NCI-H748 (cell line): Measurements from ENCODE around the gene TBCB.
"Not testable (repeated sequence)": the region's sequence is repeated elsewhere in the genome, so short reads cannot be mapped to it uniquely, and the experiment has no call there.

Experiments
- DNase-seq: peaks from one replicate; lab custom pipeline; 2025; ENCODE audit not compliant: unreplicated experiment; lab: John Stamatoyannopoulos, UW

TBCB gene

DNA sequence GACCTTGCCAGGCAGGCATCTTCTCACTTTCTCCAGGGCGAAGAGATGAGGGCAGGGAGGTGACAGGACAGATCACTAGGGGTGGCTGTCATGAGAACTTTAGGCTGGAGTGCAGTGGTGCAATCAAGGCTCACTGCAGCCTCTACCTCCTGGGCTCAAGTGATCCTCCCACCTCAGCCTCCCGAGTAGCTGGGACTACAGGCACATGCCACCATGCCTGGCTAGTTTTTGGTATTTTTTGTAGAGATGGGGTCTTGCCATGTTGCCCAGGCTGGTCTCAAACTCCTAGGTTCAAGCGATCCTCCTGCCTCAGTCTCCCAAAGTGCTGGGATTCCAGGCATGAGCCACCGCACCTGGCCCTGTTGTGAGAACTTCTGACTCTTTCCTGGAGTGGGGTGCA, 19.6 kb downstream of the TBCB start:
- DNase-seq = not testable (repeated sequence)

GRCh38 chr19:36136964-36137686, 21.9 kb downstream of the TBCB start:
- no peak for DNase-seq

DNA sequence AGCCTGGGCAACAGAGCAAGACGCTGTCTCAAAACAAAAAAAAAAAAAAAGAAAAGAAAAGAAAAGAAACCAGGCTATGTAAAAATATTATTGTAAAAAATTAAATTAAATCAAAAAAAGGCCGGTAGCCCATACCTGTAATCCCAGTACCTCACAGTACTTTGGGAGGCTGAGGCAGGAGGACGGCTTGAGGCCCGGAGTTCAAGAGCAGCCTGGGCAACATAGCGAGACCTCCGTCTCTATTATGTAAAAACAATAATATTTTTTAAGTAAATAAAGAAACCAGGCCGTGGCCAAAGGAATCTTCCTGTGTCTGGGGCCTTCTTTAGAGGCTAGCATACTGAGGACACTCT, 23.8 kb downstream of the TBCB start:
- DNase-seq = no peak

DNA sequence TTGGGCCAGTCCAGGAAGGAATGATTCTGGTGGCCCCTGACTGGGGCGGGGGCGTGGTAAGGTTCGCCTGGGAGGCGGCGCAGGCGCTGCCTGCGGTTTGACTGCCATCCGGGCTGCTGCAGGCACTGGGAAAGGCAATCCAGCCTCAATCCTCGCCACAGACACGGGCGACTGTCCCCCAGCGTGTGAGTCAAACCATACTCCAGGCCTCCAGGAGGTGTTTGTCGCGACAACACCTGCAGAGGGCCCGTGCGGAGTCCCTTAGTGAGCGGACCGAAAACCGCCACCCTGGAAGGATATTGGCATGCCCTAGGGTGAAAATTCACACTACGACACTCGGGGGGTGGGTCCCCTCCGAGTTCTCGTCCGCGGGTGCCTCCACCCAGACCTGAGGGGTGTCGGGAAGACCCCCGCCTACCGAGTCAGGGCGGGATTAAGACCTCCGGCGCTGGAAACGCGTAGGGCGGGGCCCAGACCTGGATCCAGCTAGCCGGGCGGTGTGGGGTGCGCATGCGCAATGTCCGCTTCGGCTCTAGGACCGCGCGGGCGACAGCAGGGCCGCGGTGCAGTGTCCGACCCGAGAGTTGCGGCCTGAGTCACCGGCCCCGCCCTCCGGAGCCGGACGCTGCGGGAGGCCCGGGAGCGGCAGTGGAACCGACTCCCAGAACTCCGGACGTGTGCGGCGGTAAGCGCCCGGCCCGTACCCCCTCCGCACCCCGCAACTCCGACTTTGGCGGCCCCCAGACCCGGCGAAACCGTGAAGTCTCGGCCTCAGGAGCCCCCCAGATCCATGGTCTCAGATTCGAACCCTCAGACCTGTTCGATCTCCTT, 24.4 kb downstream of the TBCB start, which contains the start of gene CAPNS1:
Gene CAPNS1, plus strand, starts transcription at position 594 of the 831 bp plus-strand sequence. CDS start 946 bp downstream, outside the sequence.
- DNase-seq = peak; percentile 98

DNA sequence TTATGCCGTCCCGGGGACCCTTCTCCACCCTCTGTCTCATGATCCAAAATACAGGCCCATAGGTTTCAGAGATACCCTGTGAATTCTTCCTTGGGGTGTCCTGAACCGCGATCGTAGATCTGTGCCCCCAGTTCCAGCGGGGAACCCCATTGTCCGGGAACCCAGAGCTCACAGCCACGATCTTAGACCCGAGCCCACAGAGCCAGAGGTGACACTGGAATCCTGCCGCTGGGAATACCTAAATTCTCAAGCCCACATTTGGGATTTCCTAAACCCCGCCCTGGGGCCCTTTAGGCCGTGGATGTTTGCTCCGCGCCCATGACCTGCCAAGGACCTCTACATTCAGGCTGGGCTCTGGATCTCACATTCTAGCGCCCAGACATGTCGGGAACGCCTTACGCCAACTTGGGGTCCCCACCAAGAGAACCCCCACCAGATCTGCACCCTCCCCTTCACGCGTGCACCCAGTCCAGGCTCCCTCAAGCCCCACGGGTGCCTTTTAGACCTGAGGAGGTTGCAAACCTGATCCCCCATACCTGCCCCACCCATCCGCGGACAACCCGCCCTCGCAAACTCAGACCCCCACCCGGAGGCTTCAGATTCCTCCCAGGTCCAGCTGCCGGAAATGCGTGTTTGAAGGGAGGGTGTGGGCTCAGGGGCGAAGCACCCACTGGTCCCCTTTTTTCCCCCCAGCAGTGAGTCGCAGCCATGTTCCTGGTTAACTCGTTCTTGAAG, 25.2 kb downstream of the TBCB start:
- peak; percentile 96 for DNase-seq

DNA sequence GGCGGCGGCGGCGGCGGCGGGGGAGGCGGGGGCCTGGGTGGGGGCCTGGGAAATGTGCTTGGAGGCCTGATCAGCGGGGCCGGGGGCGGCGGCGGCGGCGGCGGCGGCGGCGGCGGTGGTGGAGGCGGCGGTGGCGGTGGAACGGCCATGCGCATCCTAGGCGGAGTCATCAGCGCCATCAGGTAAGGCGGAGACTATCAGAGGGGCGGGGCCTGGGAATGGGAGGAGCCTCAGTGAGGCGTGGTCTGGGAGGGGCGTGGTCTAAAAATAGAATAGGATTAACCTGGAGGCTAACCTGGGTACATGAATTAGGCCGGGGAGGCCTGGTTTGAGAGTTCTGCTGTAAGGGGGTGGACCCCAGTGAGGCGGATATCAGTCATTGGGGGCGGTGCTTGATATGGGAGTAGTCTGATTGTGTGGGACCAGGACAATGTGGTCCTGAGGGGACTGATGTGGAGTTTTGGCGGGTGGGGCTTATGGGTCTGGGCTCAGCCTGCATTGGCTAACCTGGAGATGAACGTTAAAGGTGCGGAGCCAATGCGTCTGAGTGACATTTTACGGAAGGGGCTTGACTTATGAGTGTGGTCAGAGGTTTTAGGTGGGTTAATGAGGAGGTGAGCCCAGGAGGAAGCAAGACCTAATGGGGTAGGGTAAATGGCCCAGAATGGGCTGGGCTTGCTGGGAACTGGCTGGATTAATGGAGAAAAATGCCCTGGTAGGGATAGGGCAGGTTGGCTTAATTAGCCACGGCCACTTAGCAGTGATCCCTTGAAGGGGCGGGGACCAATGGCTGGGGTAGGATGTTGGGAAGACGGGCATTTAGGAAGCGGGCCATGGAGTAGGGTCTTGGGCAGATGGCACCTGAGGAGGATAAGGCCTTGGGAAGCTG, 26.0 kb downstream of the TBCB start:
- DNase-seq = peak; percentile 92

DNA sequence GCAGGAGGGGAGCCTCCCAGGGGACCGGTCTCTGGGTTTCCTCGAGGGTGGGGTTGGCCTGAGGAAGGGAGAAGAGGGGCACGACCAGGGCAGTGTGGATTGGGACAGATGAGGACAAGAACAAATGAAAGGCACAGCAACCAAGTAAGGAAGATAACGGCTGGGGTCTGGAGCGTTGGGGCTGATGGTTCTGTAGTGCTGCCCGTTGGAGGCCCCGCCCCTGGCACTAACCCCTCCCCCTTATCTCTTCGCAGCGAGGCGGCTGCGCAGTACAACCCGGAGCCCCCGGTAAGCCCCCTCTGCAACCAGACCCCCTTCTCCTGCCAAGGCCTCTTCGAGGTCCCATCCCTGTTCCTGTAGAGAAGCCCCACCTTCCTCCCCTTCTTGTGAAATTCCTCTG, 26.8 kb downstream of the TBCB start:
- no peak for DNase-seq

DNA sequence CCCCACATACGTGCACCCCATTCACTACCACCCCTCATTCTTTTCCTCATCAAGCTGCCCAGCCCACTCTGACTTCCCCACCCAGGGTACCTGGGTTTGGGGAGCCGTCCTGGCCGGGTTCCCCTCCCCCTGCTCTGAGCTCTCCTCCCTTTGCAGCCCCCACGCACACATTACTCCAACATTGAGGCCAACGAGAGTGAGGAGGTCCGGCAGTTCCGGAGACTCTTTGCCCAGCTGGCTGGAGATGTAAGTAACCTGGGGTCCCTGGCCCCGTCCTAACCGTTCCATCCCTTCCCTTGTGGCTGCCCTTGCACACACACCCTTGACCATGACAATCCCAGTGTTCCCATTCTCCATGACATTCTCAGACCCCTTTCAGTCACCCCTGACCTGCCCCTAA, 27.2 kb downstream of the TBCB start:
- DNase-seq = no peak

- no peak for DNase-seq
These were observed 29.4 kb downstream of the TBCB start for GRCh38 chr19:36144624-36145023.

- DNase-seq = no peak
These were observed 34.6 kb downstream of the TBCB start for GRCh38 chr19:36149673-36150406.

DNA sequence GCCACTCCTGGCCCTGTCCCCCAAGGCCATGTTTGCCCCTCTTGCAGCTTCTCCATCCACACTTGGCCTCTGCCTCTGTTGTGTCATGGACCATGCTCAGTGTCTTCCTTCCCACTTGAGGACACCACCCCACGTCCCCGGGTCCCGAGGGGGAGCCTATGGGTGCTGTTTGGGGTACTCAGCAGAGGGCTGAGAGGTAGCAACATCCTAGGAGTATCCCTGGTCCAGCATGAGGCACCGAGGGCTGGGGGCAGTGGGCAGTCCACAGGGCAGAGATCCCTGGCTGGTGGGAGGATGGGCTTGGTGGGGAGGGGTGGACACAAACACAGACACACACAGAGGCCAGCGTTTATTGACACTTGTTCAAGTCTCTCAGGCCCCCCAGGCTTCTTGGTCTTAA, 35.3 kb downstream of the TBCB start:
- no peak for DNase-seq

- no peak for DNase-seq
These were observed 36.1 kb downstream of the TBCB start for GRCh38 chr19:36151144-36152018.

GRCh38 chr19:36152019-36152351, 36.7 kb downstream of the TBCB start:
- DNase-seq = no peak

- DNase-seq = no peak
These were observed 37.3 kb downstream of the TBCB start, which contains the start of gene COX7A1 for GRCh38 chr19:36152352-36153091. Gene COX7A1, minus strand, starts transcription at chr19:36152447. Its CDS starts 40 bp downstream, at chr19:36152407.

DNA sequence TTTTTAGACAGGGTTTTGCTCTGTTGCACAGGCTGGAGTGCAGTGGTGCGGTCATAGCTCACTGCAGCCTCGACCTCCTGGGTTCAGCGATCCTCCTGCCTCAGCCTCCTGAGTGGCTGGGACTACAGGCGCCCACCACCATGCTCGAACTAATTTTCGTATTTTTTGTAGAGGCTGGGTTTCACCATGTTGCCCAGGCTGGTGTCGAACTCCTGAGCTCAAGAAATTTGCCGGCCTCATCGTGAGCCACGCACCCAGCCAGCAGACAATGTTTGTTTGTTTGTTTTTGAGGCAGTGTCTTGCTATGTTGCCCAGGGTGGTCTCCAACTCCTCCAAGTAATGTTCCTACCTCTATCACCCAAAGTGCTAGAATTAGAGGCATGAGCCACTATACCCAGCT, 37.9 kb downstream of the TBCB start:
- no peak for DNase-seq

- no peak for DNase-seq
These were observed 45.7 kb downstream of the TBCB start for GRCh38 chr19:36160821-36161596.

GRCh38 chr19:36163813-36164212, 48.5 kb downstream of the TBCB start:
- DNase-seq = no peak
